ENCODE results near the gene MSI2.
A peak's percentile ranks its signal among the peaks of the same experiment; 100 is the strongest.

DNA sequence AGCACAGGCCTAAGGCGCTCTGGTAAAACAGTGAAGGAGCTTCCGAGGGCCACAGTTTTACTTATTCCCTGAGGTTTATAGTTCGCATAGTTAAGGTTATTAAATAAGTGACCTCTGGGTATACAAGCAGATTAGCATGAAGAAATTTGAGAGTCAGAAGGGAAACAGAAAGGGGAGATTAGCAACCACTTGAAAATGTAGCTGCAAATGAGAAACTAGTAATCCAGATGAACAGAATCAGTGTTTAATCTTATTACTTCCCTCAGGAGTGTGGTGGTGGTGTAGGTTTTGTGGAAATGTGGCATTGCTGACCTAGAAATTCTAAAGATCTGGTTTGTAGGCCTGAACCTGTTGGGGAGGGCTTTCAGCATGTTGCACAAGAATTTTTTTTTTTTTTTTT lies 358.4 kb downstream of the MSI2 start:
- TF ChIP-seq, protein P1, sequence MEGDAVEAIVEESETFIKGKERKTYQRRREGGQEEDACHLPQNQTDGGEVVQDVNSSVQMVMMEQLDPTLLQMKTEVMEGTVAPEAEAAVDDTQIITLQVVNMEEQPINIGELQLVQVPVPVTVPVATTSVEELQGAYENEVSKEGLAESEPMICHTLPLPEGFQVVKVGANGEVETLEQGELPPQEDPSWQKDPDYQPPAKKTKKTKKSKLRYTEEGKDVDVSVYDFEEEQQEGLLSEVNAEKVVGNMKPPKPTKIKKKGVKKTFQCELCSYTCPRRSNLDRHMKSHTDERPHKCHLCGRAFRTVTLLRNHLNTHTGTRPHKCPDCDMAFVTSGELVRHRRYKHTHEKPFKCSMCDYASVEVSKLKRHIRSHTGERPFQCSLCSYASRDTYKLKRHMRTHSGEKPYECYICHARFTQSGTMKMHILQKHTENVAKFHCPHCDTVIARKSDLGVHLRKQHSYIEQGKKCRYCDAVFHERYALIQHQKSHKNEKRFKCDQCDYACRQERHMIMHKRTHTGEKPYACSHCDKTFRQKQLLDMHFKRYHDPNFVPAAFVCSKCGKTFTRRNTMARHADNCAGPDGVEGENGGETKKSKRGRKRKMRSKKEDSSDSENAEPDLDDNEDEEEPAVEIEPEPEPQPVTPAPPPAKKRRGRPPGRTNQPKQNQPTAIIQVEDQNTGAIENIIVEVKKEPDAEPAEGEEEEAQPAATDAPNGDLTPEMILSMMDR (IDR thresholded peaks at IDR 0.05): no peak
- TF ChIP-seq TEAD4 (IDR thresholded peaks at IDR 0.05; ENCODE audit: borderline replicate concordance, insufficient read depth): no peak
- TF ChIP-seq POLR2AphosphoS5 (IDR thresholded peaks at IDR 0.05; ENCODE audit: low read depth, low read length): no peak
- 0 out of 2 replicates have a peak, but pooled peaks have one; percentile 6 for TF ChIP-seq RAD21 (IDR thresholded peaks at IDR 0.05; ENCODE audit: low read length)
- no peak for TF ChIP-seq FOXM1 (IDR thresholded peaks at IDR 0.05; ENCODE audit: low read depth)
- no peak for TF ChIP-seq MAX (IDR thresholded peaks at IDR 0.05; ENCODE audit: low read depth)
- TF ChIP-seq RFX5 (IDR thresholded peaks at IDR 0.05; ENCODE audit: low read length): 0 out of 2 replicates have a peak, but pooled peaks have one; percentile 7
- TF ChIP-seq, protein P2, sequence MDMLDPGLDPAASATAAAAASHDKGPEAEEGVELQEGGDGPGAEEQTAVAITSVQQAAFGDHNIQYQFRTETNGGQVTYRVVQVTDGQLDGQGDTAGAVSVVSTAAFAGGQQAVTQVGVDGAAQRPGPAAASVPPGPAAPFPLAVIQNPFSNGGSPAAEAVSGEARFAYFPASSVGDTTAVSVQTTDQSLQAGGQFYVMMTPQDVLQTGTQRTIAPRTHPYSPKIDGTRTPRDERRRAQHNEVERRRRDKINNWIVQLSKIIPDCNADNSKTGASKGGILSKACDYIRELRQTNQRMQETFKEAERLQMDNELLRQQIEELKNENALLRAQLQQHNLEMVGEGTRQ (IDR thresholded peaks at IDR 0.05; ENCODE audit: borderline replicate concordance, low read depth, low read length): no peak
- no peak for TF ChIP-seq TAF1 (IDR thresholded peaks at IDR 0.05; ENCODE audit: borderline replicate concordance, low read depth, low read length)
- no peak for TF ChIP-seq GATA2 (CRISPR knock-in tag; IDR thresholded peaks at IDR 0.05)
- TF ChIP-seq NRF1 (IDR thresholded peaks at IDR 0.05; ENCODE audit: low read depth, low read length): no peak
